Neural cell (in vitro differentiated cells): ENCODE measurements around the gene CHST11. TPM values are rescaled to one million over a fixed set of nuclear protein-coding genes. Genes with fewer than 3 reads are reported as not detected.

Source experiments
- H2AFZ ChIP-seq: fragments of 200-600, 300-800 bp; sonication (generic), shearing (Covaris generic); 2 replicates; pipeline ENCODE4 v1.6.0; 2014; ENCODE audit warnings: low read depth, mild to moderate bottlenecking, antibody characterized with exemption, low read length, moderate library complexity
- H3F3A ChIP-seq: fragments of 200-600 bp; shearing (Covaris generic); 2 replicates; pipeline ENCODE4 v1.6.1; 2016; ENCODE audit warnings: mild to moderate bottlenecking, moderate library complexity, mixed read lengths, antibody characterized with exemption, low read length; ENCODE audit not compliant: insufficient read depth, poor library complexity, severe bottlenecking
- H3K27ac ChIP-seq: fragments of 200-600, 300-800 bp; sonication (generic), shearing (Covaris generic); 2 replicates; pipeline ENCODE4 v1.5.1; 2014; ENCODE audit warnings: mild to moderate bottlenecking, low read length, moderate library complexity
- H3K27me3 ChIP-seq: fragments of 300-800, 200-600 bp; sonication (generic), shearing (Covaris generic); 2 replicates; pipeline ENCODE4 v1.6.0; 2014; ENCODE audit warnings: mild to moderate bottlenecking, low read depth, low read length, moderate library complexity; ENCODE audit not compliant: insufficient read depth
- H3K36me3 ChIP-seq: fragments of 300-800, 200-600 bp; sonication (generic), shearing (Covaris generic); 2 replicates; pipeline ENCODE4 v1.5.1; 2014; ENCODE audit warnings: mild to moderate bottlenecking, antibody characterized with exemption, low read length, moderate library complexity; ENCODE audit not compliant: insufficient read depth
- H3K4me2 ChIP-seq: fragments of 300-800, 200-600 bp; sonication (generic), shearing (Covaris generic); 2 replicates; pipeline ENCODE4 v1.6.0; 2014; ENCODE audit warnings: mild to moderate bottlenecking, low read length
- H3K4me3 ChIP-seq: fragments of 300-800, 200-600 bp; sonication (generic), shearing (Covaris generic); 2 replicates; pipeline ENCODE4 v1.5.1; 2014; ENCODE audit warnings: mild to moderate bottlenecking, low read length, moderate library complexity
- H3K79me2 ChIP-seq: fragments of 200-600 bp; shearing (Covaris generic); replicated peaks from 2 replicates; pipeline ENCODE4 v1.6.0; 2014; ENCODE audit warnings: mild to moderate bottlenecking, low read length, moderate library complexity; ENCODE audit not compliant: insufficient read depth
- H3K9ac ChIP-seq: fragments of 300-800, 200-600 bp; sonication (generic), shearing (Covaris generic); 2 replicates; pipeline ENCODE4 v1.6.1; 2016; ENCODE audit warnings: mild to moderate bottlenecking, low read length, mixed read lengths
- H3K9me2 ChIP-seq: fragments of 200-600 bp; shearing (Covaris generic); 2 replicates; pipeline ENCODE4 v1.6.1; 2016; ENCODE audit warnings: mild to moderate bottlenecking, low read length, mixed read lengths; ENCODE audit not compliant: insufficient read depth
- H3K9me3 ChIP-seq: fragments of 200-600, 300-800 bp; sonication (generic), shearing (Covaris generic); 2 replicates; pipeline ENCODE4 v1.6.1; 2016; ENCODE audit warnings: mild to moderate bottlenecking, mixed run types, low read length, moderate library complexity, mixed read lengths
- H4K20me1 ChIP-seq: fragments of 200-600 bp; shearing (Covaris generic); 2 replicates; pipeline ENCODE4 v1.6.1; 2016; ENCODE audit warnings: mild to moderate bottlenecking, mixed run types; ENCODE audit not compliant: insufficient read depth
- EP300 ChIP-seq: fragments of 450-650 bp; conservative IDR thresholded peaks from 2 replicates; pipeline ENCODE4 v1.6.1; 2014; ENCODE audit warnings: antibody characterized with exemption, mild to moderate bottlenecking, moderate library complexity; ENCODE audit not compliant: poor library complexity, severe bottlenecking
- EZH2 ChIP-seq: fragments of 200-600, 300-800 bp; shearing (Covaris generic), sonication (generic); IDR thresholded peaks from 2 replicates; pipeline ENCODE4 v1.6.1; 2014; ENCODE audit warnings: antibody characterized with exemption, low read length, borderline replicate concordance, mild to moderate bottlenecking; ENCODE audit not compliant: insufficient read depth, poor library complexity, severe bottlenecking
- MXI1 ChIP-seq: fragments of 450-650 bp; conservative IDR thresholded peaks from 2 replicates; pipeline ENCODE4 v1.6.1; 2014; ENCODE audit warnings: antibody characterized with exemption, mild to moderate bottlenecking; ENCODE audit not compliant: poor library complexity, severe bottlenecking
- POLR2AphosphoS5 ChIP-seq: IDR thresholded peaks from 2 replicates; pipeline ENCODE4 v1.6.1; 2012
- RAD21 ChIP-seq: fragments of 450-650 bp; conservative IDR thresholded peaks from 2 replicates; pipeline ENCODE4 v1.6.1; 2014; ENCODE audit warnings: antibody characterized with exemption, mild to moderate bottlenecking, moderate library complexity
- SMC3 ChIP-seq: fragments of 450-650 bp; conservative IDR thresholded peaks from 2 replicates; pipeline ENCODE4 v1.6.1; 2014; ENCODE audit warnings: antibody characterized with exemption, mild to moderate bottlenecking, moderate library complexity; ENCODE audit not compliant: poor library complexity
- TAF1 ChIP-seq: IDR thresholded peaks from 2 replicates; pipeline ENCODE4 v1.6.1; 2012; ENCODE audit warnings: low read depth
- polyA plus RNA-seq: library from polyadenylated mRNA; depleted of rRNA; stranded (reverse); fragments of >200 nt; gene quantifications from 2 replicates; pipeline ENCODE4 v1.2.3, GENCODE V29; 2014
- TF ChIP-seq, protein P1 (sequence below): IDR thresholded peaks from 2 replicates; pipeline ENCODE4 v1.6.1; 2012; ENCODE audit warnings: borderline replicate concordance
- TF ChIP-seq, protein P2 (sequence below): fragments of 450-650 bp; IDR thresholded peaks from 2 replicates; pipeline ENCODE4 v1.5.1; 2014; ENCODE audit warnings: antibody characterized with exemption, mild to moderate bottlenecking, moderate library complexity; ENCODE audit not compliant: poor library complexity, severe bottlenecking

The CHST11 gene
- polyA plus RNA-seq, 1 donor from 2014 or later: 15.0 TPM

DNA sequence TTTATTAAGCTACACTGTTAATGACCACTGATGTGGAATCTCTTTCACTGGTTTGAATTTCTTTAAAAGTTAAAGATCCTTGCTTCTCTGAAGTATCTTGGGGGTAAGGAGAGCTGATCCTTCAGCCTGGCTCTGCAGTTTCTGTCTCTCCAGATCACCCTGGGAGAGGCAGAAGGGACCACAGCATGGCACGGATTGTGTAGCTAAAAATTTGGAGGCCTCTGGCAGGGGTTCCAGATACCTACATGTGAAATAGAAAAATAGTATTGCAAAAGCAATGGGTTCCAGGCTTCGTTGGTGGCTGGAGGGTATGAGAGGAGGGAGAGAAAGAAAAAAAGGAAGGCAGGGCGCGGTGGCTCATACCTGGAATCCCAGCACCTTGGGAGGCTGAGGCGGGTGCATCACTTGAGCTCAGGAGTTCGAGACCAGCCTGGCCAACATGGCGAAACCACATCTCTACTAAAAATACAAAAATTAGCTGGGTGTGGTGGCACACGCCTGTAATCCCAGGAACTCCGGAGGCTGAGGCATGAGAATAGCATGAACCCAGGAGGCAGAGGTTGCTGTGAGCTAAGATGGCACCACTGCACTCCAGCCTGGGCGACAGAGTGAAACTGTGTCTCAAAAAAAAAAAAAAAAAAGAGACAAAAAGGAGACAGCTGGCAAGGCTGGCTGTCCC is 3.4 kb downstream of the CHST11 start:
- no peaks in the 10 kb centered on the region for H3F3A ChIP-seq
- H2AFZ ChIP-seq: no peak overlapping the region
- TF ChIP-seq RAD21: no peak
- TF ChIP-seq POLR2AphosphoS5: no peak
- no peak for TF ChIP-seq TAF1
- no peaks in the 10 kb centered on the region for H3K36me3 ChIP-seq
- no peaks in the 10 kb centered on the region for H3K9me2 ChIP-seq
- no peak overlapping the region for H3K27ac ChIP-seq
- peak overlapping the region; percentile 82 for H3K9ac ChIP-seq
- H3K27me3 ChIP-seq: no peaks in the 10 kb centered on the region
- peaks cover 69% of the 10 kb centered on the region for H3K79me2 ChIP-seq
- peak overlapping the region; percentile 88 for H3K4me3 ChIP-seq
- no peaks in the 10 kb centered on the region for H3K9me3 ChIP-seq
- H3K4me2 ChIP-seq: peak overlapping the region; percentile 83
- no peaks in the 10 kb centered on the region for H4K20me1 ChIP-seq

DNA sequence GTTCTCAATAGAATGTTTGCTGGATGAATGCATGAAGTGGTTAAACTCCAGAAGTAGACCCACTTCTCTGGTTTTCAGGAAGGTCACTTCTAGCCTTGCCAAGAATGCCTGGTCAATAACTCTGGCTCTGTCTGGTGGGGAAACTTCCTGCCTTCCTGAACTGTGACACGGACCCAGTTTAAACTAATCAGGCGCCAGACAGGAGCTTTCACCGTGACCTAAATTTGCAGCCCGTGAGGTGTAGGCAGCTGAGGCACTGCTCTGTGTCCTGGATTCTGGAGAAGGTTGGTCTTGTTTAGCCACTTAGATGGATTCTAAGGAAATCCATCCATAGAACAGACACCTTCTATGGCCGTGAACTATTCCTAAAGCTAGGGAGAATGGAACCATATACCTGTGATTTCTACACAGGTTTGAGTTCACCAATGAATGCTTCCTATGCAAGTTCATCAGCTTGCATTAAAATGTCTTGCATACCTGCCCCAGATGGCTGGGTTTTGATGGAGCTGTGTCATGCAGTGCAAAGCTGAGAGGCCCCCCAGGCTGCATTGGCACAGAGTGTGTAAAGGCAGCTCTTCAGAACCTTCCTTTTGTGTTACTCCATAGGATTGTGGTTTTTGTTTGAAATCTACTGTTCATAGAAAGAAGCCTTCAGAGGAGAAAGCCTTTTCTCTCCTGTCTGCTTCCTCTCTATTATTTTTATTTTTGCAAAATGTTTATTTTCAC is 4.4 kb downstream of the CHST11 start:
- Histone ChIP-seq H3K9me3 (no peaks in the 10 kb centered on the region), H3K27ac (no peak overlapping the region), H3F3A (no peaks in the 10 kb centered on the region), H3K4me3 (peak overlapping the region; percentile 88), H3K4me2 (no peak overlapping the region), H3K79me2 (peaks cover 70% of the 10 kb centered on the region), H3K9me2 (no peaks in the 10 kb centered on the region), H3K36me3 (no peaks in the 10 kb centered on the region), H3K9ac (no peak overlapping the region), H4K20me1 (no peaks in the 10 kb centered on the region), H2AFZ (no peak overlapping the region), H3K27me3 (no peaks in the 10 kb centered on the region)
- TF ChIP-seq, protein P1, sequence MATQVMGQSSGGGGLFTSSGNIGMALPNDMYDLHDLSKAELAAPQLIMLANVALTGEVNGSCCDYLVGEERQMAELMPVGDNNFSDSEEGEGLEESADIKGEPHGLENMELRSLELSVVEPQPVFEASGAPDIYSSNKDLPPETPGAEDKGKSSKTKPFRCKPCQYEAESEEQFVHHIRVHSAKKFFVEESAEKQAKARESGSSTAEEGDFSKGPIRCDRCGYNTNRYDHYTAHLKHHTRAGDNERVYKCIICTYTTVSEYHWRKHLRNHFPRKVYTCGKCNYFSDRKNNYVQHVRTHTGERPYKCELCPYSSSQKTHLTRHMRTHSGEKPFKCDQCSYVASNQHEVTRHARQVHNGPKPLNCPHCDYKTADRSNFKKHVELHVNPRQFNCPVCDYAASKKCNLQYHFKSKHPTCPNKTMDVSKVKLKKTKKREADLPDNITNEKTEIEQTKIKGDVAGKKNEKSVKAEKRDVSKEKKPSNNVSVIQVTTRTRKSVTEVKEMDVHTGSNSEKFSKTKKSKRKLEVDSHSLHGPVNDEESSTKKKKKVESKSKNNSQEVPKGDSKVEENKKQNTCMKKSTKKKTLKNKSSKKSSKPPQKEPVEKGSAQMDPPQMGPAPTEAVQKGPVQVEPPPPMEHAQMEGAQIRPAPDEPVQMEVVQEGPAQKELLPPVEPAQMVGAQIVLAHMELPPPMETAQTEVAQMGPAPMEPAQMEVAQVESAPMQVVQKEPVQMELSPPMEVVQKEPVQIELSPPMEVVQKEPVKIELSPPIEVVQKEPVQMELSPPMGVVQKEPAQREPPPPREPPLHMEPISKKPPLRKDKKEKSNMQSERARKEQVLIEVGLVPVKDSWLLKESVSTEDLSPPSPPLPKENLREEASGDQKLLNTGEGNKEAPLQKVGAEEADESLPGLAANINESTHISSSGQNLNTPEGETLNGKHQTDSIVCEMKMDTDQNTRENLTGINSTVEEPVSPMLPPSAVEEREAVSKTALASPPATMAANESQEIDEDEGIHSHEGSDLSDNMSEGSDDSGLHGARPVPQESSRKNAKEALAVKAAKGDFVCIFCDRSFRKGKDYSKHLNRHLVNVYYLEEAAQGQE: no peak
- TF ChIP-seq RAD21 (no peak), TAF1 (no peak), EP300 (no peak), SMC3 (no peak), MXI1 (no peak), EZH2 (no peak), POLR2AphosphoS5 (no peak)
- TF ChIP-seq, protein P2, sequence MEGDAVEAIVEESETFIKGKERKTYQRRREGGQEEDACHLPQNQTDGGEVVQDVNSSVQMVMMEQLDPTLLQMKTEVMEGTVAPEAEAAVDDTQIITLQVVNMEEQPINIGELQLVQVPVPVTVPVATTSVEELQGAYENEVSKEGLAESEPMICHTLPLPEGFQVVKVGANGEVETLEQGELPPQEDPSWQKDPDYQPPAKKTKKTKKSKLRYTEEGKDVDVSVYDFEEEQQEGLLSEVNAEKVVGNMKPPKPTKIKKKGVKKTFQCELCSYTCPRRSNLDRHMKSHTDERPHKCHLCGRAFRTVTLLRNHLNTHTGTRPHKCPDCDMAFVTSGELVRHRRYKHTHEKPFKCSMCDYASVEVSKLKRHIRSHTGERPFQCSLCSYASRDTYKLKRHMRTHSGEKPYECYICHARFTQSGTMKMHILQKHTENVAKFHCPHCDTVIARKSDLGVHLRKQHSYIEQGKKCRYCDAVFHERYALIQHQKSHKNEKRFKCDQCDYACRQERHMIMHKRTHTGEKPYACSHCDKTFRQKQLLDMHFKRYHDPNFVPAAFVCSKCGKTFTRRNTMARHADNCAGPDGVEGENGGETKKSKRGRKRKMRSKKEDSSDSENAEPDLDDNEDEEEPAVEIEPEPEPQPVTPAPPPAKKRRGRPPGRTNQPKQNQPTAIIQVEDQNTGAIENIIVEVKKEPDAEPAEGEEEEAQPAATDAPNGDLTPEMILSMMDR: no peak
